Measurements from ENCODE around the gene SSC5D. TPM values are rescaled to one million over a fixed set of nuclear protein-coding genes. Genes with fewer than 3 reads are reported as not detected.

Gene SSC5D
- total and polyA plus RNA-seq, 10 of the 15 experiments (the other 5 are each of a cell fraction or from before 2014, with no cell fraction given) = 0.03 to 0.13 (median 0.05) TPM; not detected in 4

DNA sequence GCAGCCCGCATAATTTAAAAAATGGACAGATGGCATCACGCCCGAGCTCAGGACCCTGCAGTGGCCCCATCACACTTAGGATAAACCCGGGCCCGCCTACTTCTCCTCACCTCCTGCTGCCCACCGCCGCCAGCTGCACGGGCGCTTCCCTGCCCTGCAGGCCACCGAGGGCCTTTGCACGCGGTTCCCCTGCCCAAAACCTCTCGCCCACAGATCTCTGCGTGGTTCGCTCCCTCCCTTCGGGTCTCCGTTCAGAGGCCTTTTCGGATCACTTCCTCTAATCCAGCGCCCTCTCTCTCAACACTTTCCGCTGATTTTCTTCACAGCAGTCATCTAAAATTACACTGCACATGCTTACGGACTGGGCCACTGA is 46.9 kb upstream of the SSC5D start:
- H3K27ac ChIP-seq (ENCODE audit: control insufficient read depth, insufficient read depth) = no peak overlapping the region
- BruUV-seq (replicated peaks) = no TSS peak
- DNase-seq (ENCODE audit: low read depth, low spot score) (no peak), ATAC-seq (peak; percentile 37), FAIRE-seq (no peak)
- peaks cover 0 to 1% of the 10 kb centered on the region in 2 experiments; a peak in 2 of 4 replicates for H3K27me3 ChIP-seq (replicated peaks in 1 of 2; ENCODE audit: control insufficient read depth in 2 of 2, insufficient read depth in 2 of 2, low read length in 1 of 2)
- TF ChIP-seq SPI1 (IDR thresholded peaks at IDR 0.05; ENCODE audit: borderline replicate concordance, insufficient read depth, low read depth, low read length) (peak; percentile 60; the same call in 1 of the 2 replicates), NFXL1 (IDR thresholded peaks at IDR 0.05; ENCODE audit: borderline replicate concordance) (no peak)
- intact Hi-C loops (cut with micrococcal nuclease; ENCODE audit: unreplicated experiment) (no loop called here), in situ Hi-C loops (cut with MboI) (no loop called here)
- SMC1A ChIA-PET (ENCODE audit: uncharacterized antibody, unreplicated experiment) = no interaction called here
- no peaks in the 10 kb centered on the region for H3K36me3 ChIP-seq (ENCODE audit: control insufficient read depth in 2 of 2, insufficient read depth in 2 of 2, low read length in 1 of 2)
- H3K4me3 ChIP-seq = no peak overlapping the region
- H3K79me2 ChIP-seq (ENCODE audit: control insufficient read depth, insufficient read depth, low read length) = no peaks in the 10 kb centered on the region
- no peaks in the 10 kb centered on the region for H3K4me1 ChIP-seq (ENCODE audit: control insufficient read depth, insufficient read depth, low read length)
- CTCF ChIA-PET = no interaction called here
- no peaks in the 10 kb centered on the region for H3K9me3 ChIP-seq (replicated peaks; ENCODE audit: control insufficient read depth, insufficient read depth, low read length)
- no peak overlapping the region for H3K4me2 ChIP-seq (ENCODE audit: control insufficient read depth, insufficient read depth)
- H4K20me1 ChIP-seq (ENCODE audit: control insufficient read depth, insufficient read depth) = no peaks in the 10 kb centered on the region
- H3K9ac ChIP-seq (ENCODE audit: control insufficient read depth, insufficient read depth, low read length) = no peak overlapping the region
- no peak overlapping the region for H2AFZ ChIP-seq (ENCODE audit: control insufficient read depth, low read depth, low read length)
- 2% methylated on average over 21 of the region's 21 CpGs for WGBS (ENCODE audit: insufficient coverage, insufficient replicate concordance, low lambda C conversion rate, missing lambda C conversion rate)
- POLR2A ChIA-PET = no interaction called here
- RAD21 ChIA-PET (ENCODE audit: unreplicated experiment) = no interaction called here

DNA sequence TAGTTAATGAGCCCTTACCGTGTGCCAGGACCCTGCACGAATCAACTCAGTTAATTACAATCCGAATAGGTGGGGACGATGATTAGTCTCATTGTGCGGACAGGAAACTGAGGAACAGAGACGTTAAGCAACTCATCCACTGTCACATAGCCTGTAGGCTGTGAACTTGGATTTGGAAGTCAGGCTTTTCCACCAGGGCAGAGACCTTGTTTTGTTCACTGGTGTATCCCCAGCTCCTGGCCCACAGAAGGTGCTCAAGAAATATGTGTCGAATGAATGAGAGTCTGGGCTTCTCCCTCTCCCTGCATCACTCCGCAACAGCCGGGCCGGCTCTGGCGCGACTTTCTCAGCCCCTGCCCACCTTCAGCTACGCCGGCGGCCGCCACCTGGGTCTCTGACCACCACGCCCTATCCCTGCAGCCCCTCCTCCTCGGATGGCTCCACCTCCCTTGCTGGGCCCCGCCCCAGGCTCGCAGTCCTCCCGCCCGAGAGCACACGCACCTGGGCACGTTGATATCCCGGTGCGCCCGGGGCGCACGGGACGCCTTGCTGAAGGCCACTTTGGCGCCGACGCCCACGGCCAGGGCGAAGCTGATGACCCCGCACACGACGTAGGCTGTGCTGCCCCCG is 46.4 kb upstream of the SSC5D start:
- TF ChIP-seq HDAC6 (IDR thresholded peaks at IDR 0.05; ENCODE audit: unreplicated experiment) (peak; percentile 71), HDAC2 (IDR thresholded peaks at IDR 0.05) (no peak)
- intact Hi-C loops (cut with micrococcal nuclease; ENCODE audit: unreplicated experiment) = no loop called here
- no TSS peak for BruUV-seq (replicated peaks)
- Histone ChIP-seq H3K4me3 (no peak overlapping the region), H4K20me1 (ENCODE audit: control insufficient read depth, insufficient read depth) (no peaks in the 10 kb centered on the region), H3K4me1 (ENCODE audit: control insufficient read depth, insufficient read depth, low read length) (no peaks in the 10 kb centered on the region), H3K27me3 (replicated peaks in 1 of 2; ENCODE audit: control insufficient read depth in 2 of 2, insufficient read depth in 2 of 2, low read length in 1 of 2) (peaks cover 0 to 1% of the 10 kb centered on the region in 2 experiments; a peak in 2 of 4 replicates), H3K9me3 (replicated peaks; ENCODE audit: control insufficient read depth, insufficient read depth, low read length) (no peaks in the 10 kb centered on the region), H3K27ac (ENCODE audit: control insufficient read depth, insufficient read depth) (no peak overlapping the region), H3K36me3 (ENCODE audit: control insufficient read depth in 2 of 2, insufficient read depth in 2 of 2, low read length in 1 of 2) (no peaks in the 10 kb centered on the region), H3K79me2 (ENCODE audit: control insufficient read depth, insufficient read depth, low read length) (no peaks in the 10 kb centered on the region), H3K4me2 (ENCODE audit: control insufficient read depth, insufficient read depth) (no peak overlapping the region), H2AFZ (ENCODE audit: control insufficient read depth, low read depth, low read length) (no peak overlapping the region), H3K9ac (ENCODE audit: control insufficient read depth, insufficient read depth, low read length) (no peak overlapping the region)
- ATAC-seq (no peak), FAIRE-seq (no peak), DNase-seq (ENCODE audit: low read depth, low spot score) (no peak)
- WGBS (ENCODE audit: insufficient coverage, insufficient replicate concordance, low lambda C conversion rate, missing lambda C conversion rate) = 3% methylated on average over 29 of the region's 39 CpGs
- ChIA-PET CTCF (no interaction called here), RAD21 (ENCODE audit: unreplicated experiment) (no interaction called here), SMC1A (ENCODE audit: uncharacterized antibody, unreplicated experiment) (no interaction called here), POLR2A (no interaction called here)
- in situ Hi-C loops (cut with MboI) = no loop called here

All from GM12878 (cell line).